ENCODE measurements around the gene FZD8.

The FZD8 gene

GRCh38 chr10:35642035-35642792 lies at the start of gene FZD8:
Gene FZD8, minus strand, starts transcription at chr10:35642296. Its CDS starts 867 bp downstream, at chr10:35641429.
- TF ChIP-seq GATA2 (IDR thresholded peaks at IDR 0.05; ENCODE audit: low read depth, low read length) (no peak), GATA3 (IDR thresholded peaks at IDR 0.05; ENCODE audit: low read depth, low read length) (no peak)

GRCh38 chr10:35691522-35692236 lies 49.6 kb upstream of the FZD8 start:
- TF ChIP-seq GATA2 (IDR thresholded peaks at IDR 0.05; ENCODE audit: low read depth, low read length) (no peak), GATA3 (IDR thresholded peaks at IDR 0.05; ENCODE audit: low read depth, low read length) (no peak)

GRCh38 chr10:35690534-35690933 lies 48.4 kb upstream of the FZD8 start:
- no peak for TF ChIP-seq GATA2 (IDR thresholded peaks at IDR 0.05; ENCODE audit: low read depth, low read length)
- TF ChIP-seq GATA3 (IDR thresholded peaks at IDR 0.05; ENCODE audit: low read depth, low read length) = no peak

DNA sequence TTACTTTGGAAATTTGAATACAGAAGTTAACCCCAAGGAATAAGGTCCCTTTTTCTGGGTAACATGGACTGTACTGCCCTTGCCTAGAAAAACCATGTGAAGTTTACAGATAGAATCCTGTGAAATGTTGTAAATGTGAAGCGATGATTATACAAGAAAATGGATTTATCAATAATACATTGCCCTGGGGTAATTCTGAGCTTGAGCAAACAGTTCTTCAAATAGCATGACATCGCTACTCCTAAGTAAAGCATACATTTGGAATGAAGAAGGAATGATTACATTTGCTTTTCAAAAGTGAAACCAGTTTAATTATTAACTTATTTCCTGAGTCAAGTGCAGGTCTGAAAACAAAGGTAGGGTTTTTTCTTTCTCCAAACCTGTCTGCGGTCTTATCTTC lies 43.3 kb upstream of the FZD8 start:
- no peak for TF ChIP-seq GATA2 (IDR thresholded peaks at IDR 0.05; ENCODE audit: low read depth, low read length)
- no peak for TF ChIP-seq GATA3 (IDR thresholded peaks at IDR 0.05; ENCODE audit: low read depth, low read length)

GRCh38 chr10:35684586-35684985 lies 42.5 kb upstream of the FZD8 start:
- TF ChIP-seq GATA3 (IDR thresholded peaks at IDR 0.05; ENCODE audit: low read depth, low read length) = no peak
- TF ChIP-seq GATA2 (IDR thresholded peaks at IDR 0.05; ENCODE audit: low read depth, low read length) = no peak

DNA sequence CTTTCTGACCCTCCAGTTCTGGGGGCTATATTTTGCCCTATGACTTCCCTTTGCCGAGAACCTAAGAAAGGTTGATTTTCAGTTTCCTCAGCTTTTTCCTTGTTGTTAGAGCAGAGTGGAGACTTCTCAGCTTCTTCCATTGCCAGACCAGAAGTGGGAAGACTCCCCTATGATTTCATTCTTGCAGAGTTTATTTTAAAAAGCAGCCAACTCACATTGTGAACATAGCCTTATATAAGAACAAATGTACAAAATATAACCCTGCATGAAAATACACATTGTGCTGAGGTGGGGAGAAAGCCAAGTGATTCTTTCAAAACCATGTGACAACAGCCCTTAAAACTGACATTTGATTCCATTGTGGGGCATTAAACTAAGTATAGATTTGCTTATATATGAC lies 33.8 kb upstream of the FZD8 start:
- no peak for TF ChIP-seq GATA3 (IDR thresholded peaks at IDR 0.05; ENCODE audit: low read depth, low read length)
- TF ChIP-seq GATA2 (IDR thresholded peaks at IDR 0.05; ENCODE audit: low read depth, low read length) = no peak

DNA sequence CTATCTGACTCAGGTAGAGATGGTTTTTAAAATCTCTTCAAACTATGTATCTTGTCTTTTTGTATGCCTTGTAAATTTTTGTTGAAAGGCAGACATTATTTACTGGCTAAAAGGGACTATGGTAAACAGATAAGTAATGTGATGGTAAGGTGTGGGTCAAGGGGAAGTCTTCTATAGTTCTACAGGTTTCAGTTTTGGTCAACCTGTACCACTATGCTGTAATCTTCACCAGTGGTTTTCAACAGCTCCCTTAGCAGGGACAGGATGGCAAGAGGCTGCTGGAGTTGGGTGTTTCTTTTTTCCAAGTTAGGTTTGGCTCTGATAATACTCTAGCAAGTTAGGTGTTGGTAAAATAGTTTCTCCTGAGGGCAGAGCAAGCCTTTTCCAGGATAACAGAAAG lies 32.7 kb upstream of the FZD8 start:
- TF ChIP-seq GATA2 (IDR thresholded peaks at IDR 0.05; ENCODE audit: low read depth, low read length) (no peak), GATA3 (IDR thresholded peaks at IDR 0.05; ENCODE audit: low read depth, low read length) (no peak)

GRCh38 chr10:35668865-35669650 lies 27.0 kb upstream of the FZD8 start:
- TF ChIP-seq GATA3 (IDR thresholded peaks at IDR 0.05; ENCODE audit: low read depth, low read length) (no peak), GATA2 (IDR thresholded peaks at IDR 0.05; ENCODE audit: low read depth, low read length) (no peak)

- TF ChIP-seq GATA3 (IDR thresholded peaks at IDR 0.05; ENCODE audit: low read depth, low read length) (peak; percentile 76), GATA2 (IDR thresholded peaks at IDR 0.05; ENCODE audit: low read depth, low read length) (peak; percentile 92)
Measured at GRCh38 chr10:35667971-35668370, 25.9 kb upstream of the FZD8 start.

DNA sequence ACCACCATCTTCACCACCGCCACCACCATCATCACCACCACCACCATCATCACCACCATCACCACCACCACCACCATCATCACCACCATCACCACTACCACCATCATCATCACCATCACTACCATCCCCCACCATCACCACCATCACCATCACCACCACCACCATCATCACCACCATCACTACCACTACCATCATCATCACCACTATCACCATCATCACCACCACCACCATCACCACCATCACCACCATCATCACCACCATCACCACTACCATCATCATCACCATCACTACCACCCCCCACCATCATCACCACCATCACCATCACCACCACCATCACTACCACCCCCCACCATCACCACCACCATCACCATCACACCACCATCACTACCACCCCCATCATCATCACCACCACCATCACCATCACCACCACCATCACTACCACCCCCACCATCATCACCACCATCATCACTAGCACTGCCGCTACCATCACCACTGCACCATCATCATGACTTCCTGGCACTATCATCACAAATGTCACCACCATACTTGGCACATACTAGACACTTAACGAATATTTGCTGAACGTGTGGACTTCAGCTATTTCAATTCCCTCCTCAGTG lies 25.3 kb upstream of the FZD8 start:
- TF ChIP-seq GATA3 (IDR thresholded peaks at IDR 0.05; ENCODE audit: low read depth, low read length) (no peak), GATA2 (IDR thresholded peaks at IDR 0.05; ENCODE audit: low read depth, low read length) (no peak)

DNA sequence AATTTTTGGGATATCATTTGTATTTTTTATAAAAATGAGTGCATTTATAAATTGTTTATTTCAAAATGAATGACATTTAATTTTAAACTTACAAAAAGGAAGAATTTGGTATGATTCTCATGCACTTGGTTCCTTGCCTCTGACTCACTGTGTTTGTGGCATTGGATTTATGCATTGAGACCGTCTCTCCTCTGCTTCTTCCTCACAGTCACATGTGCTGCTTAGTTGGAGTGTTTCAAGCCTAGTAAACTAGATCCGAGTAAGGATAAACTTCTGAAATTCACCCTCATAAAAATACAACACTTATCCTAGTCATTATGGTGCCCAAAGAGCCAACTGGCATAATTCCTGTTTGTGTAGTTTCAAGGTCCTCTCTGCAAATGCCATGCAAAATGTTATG lies 19.1 kb upstream of the FZD8 start:
- TF ChIP-seq GATA2 (IDR thresholded peaks at IDR 0.05; ENCODE audit: low read depth, low read length) = no peak
- no peak for TF ChIP-seq GATA3 (IDR thresholded peaks at IDR 0.05; ENCODE audit: low read depth, low read length)

DNA sequence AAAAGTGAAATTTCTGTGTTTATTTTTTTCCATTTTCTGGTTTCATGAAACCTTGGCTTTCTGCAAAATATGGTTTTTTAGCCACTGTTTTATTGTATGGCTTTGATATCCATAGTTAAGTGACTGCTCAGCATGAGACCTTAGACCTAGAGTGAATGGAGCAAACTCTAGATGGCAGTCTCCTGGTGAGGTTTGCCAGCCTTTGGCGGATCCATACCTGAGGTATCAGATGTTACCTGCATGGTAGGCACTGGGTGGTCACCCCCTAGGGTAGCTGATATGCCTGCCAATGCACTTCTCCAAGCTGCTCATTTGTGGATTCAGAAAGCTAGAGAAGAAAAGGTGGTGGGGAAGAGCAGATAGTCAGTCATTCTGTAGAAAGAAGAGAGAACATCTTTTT lies 17.4 kb upstream of the FZD8 start:
- TF ChIP-seq GATA2 (IDR thresholded peaks at IDR 0.05; ENCODE audit: low read depth, low read length) = no peak
- TF ChIP-seq GATA3 (IDR thresholded peaks at IDR 0.05; ENCODE audit: low read depth, low read length) = no peak

GRCh38 chr10:35657621-35658020 lies 15.5 kb upstream of the FZD8 start:
- TF ChIP-seq GATA2 (IDR thresholded peaks at IDR 0.05; ENCODE audit: low read depth, low read length) (no peak), GATA3 (IDR thresholded peaks at IDR 0.05; ENCODE audit: low read depth, low read length) (no peak)

DNA sequence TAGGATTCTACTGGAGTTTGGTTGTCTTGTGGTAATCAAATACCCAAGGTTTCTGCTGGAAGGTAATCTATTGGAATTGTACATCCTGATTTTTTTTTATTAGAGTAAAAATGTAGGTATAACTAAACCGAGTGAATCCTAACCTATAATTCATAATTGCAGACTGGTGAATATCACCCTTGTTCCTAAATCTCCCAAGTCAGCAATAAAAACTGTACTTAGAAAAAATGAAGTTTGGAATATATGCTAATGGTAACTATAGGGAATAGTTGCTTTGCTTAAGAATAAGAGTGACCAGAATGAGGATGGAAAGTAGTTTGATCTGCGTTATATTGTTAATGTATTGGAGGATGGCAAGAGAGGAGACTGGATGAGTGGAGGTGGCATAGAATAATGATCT lies 10.7 kb upstream of the FZD8 start:
- TF ChIP-seq GATA3 (IDR thresholded peaks at IDR 0.05; ENCODE audit: low read depth, low read length) (no peak), GATA2 (IDR thresholded peaks at IDR 0.05; ENCODE audit: low read depth, low read length) (no peak)
